Thoracic aorta (tissue), 2 donors: ENCODE results near the gene AGXT2. TPM values are rescaled to one million over a fixed set of nuclear protein-coding genes. Genes with fewer than 3 reads are reported as not detected.

Experiments
- ATAC-seq: fragments of 150-250 bp; one replicate; pipeline ENCODE4 v1.8.0; 2017; ENCODE audit warnings: low read depth; ENCODE audit not compliant: insufficient number of reproducible peaks, low FRiP score
- DNase-seq: peaks from one replicate; pipeline ENCODE4 v3.0.0-alpha.2; 2020; ENCODE audit warnings: low spot score
- H3K27ac ChIP-seq, 2 donors: fragments of 200-600 bp; sonication (generic); 1 replicate in 1 of 2; 2 replicates in 1 of 2; pipeline ENCODE4 v1.5.1; 2016; ENCODE audit warnings: mild to moderate bottlenecking in 2 of 2, moderate library complexity in 2 of 2
- H3K27me3 ChIP-seq: fragments of 200-600 bp; sonication (generic); replicated peaks from 2 replicates; pipeline ENCODE4 v1.6.0; 2016; ENCODE audit warnings: mild to moderate bottlenecking; ENCODE audit not compliant: insufficient read depth
- H3K36me3 ChIP-seq: fragments of 200-600 bp; sonication (generic); one replicate; pipeline ENCODE4 v1.5.1; 2016
- H3K4me1 ChIP-seq, 2 donors: fragments of 200-600 bp; sonication (generic); 1 replicate in 1 of 2; 2 replicates in 1 of 2; pipeline versions ENCODE4 v1.5.1 to v1.6.0; 2016; ENCODE audit warnings: low read depth in 2 of 2, mild to moderate bottlenecking in 1 of 2; ENCODE audit not compliant: control insufficient read depth in 1 of 2
- H3K4me3 ChIP-seq: fragments of 200-600 bp; sonication (generic); 2 replicates; pipeline ENCODE4 v1.5.1; 2016; ENCODE audit warnings: mild to moderate bottlenecking
- H3K9me3 ChIP-seq: fragments of 200-600 bp; sonication (generic); 2 replicates; pipeline ENCODE4 v1.5.1; 2016
- CTCF ChIP-seq: fragments of 200-600 bp; sonication (generic); IDR thresholded peaks from one replicate; pipeline ENCODE4 v1.5.1; 2019; ENCODE audit warnings: antibody characterized with exemption
- total RNA-seq, 2 donors: library from RNA; depleted of rRNA; stranded (reverse); fragments of >200 nt; gene quantifications; one replicate each; pipeline versions ENCODE4 v1.1.0 to v1.2.3, GENCODE V29; 2016

The AGXT2 gene
- total RNA-seq = not detected

- no peaks in the 10 kb centered on the region for H3K27me3 ChIP-seq
- no peaks in the 10 kb centered on the region for H3K4me1 ChIP-seq
- no peak within 1 kb of the TSS for H3K27ac ChIP-seq
- H3K9me3 ChIP-seq = no peaks in the 10 kb centered on the region
- ATAC-seq (no peak), DNase-seq (no peak)
- H3K4me3 ChIP-seq = no peak within 1 kb of the TSS
- no peak for TF ChIP-seq CTCF
- H3K36me3 ChIP-seq = no peaks in the 10 kb centered on the region
Measured at GRCh38 chr5:35047785-35048404, at the start of gene AGXT2. Gene AGXT2 (minus strand): TSS chr5:35047949. CDS start chr5:35047892, 57 bp downstream.

- ATAC-seq (no peak), DNase-seq (no peak)
- Histone ChIP-seq H3K27me3 (no peaks in the 10 kb centered on the region), H3K36me3 (no peaks in the 10 kb centered on the region), H3K4me3 (no peak overlapping the region), H3K9me3 (no peaks in the 10 kb centered on the region), H3K27ac (no peak overlapping the region), H3K4me1 (no peaks in the 10 kb centered on the region)
- no peak for TF ChIP-seq CTCF
Measured at GRCh38 chr5:35096932-35097331, 49.2 kb upstream of the AGXT2 start.

GRCh38 chr5:35096216-35096615 lies 48.5 kb upstream of the AGXT2 start:
- Histone ChIP-seq H3K4me1 (no peaks in the 10 kb centered on the region), H3K36me3 (no peaks in the 10 kb centered on the region), H3K4me3 (no peak overlapping the region), H3K9me3 (no peaks in the 10 kb centered on the region), H3K27me3 (no peaks in the 10 kb centered on the region), H3K27ac (no peak overlapping the region)
- no peak for DNase-seq
- ATAC-seq = no peak
- no peak for TF ChIP-seq CTCF

GRCh38 chr5:35095366-35095765 lies 47.6 kb upstream of the AGXT2 start:
- no peak overlapping the region for H3K4me3 ChIP-seq
- H3K27ac ChIP-seq = no peak overlapping the region
- no peak for TF ChIP-seq CTCF
- H3K9me3 ChIP-seq = no peaks in the 10 kb centered on the region
- H3K27me3 ChIP-seq = no peaks in the 10 kb centered on the region
- ATAC-seq = no peak
- no peaks in the 10 kb centered on the region for H3K36me3 ChIP-seq
- no peak for DNase-seq
- no peaks in the 10 kb centered on the region for H3K4me1 ChIP-seq

GRCh38 chr5:35094948-35095347 lies 47.2 kb upstream of the AGXT2 start:
- no peak for TF ChIP-seq CTCF
- H3K9me3 ChIP-seq = no peaks in the 10 kb centered on the region
- H3K27me3 ChIP-seq = no peaks in the 10 kb centered on the region
- ATAC-seq (no peak), DNase-seq (no peak)
- H3K4me1 ChIP-seq = no peaks in the 10 kb centered on the region
- H3K36me3 ChIP-seq = no peaks in the 10 kb centered on the region
- no peak overlapping the region for H3K4me3 ChIP-seq
- no peak overlapping the region for H3K27ac ChIP-seq
